Ecto neural progenitor cell (in vitro differentiated cells): ENCODE results near the gene S100A5.
"Not testable (repeated sequence)": the region's sequence is repeated elsewhere in the genome, so short reads cannot be mapped to it uniquely, and the experiment has no call there.

Experiments used
- DNase-seq: peaks from one replicate; pipeline ENCODE4 v3.0.0-alpha.2; 2018; ENCODE audit warnings: low spot score

S100A5 gene

DNA sequence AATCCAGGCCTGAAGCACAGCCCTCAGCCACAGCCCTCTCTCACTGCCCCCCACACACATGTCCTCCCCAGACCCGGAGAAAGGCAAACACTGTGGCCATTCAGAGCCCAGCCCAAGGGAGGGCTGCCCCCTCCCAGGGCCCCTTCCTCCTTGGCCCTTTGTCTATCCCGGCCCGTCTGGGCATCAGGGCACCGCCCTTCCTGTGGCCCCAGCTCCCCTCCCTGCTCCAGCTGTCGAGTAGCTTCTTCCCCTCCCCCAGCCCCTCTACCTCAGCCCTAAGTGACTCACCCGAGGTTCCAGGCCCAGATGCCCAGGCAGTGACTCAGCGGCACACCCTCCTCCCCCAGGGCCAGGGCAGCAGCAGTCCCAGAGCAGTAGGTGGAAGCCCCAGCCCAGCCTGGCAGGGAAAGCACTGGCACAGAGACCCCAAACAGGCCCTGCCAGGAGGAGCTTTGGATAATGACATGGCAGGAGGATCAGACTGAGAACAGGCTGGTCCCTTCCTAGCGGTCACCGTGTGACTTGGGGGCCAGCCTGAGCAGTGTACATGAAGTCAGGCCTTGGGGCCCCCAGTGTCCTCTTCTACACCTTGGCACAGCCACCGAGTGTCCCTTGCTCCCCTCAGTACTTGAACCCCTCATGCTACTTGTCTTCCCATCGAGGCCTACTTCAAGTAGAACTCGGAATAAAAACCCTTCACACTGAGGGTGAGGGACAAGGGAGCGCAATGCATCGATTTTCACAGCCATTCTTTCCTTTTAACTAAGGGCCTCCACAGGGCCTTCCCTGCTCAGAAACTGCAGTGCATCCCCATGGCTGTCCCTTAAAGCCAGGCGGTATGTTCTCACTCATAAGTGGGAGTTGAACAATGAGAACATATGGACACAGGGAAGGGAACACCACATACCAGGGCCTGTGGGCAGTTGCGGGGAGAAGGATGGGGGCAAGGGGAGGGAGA lies 26.0 kb upstream of the S100A5 start:
- peak; percentile 78 for DNase-seq

DNA sequence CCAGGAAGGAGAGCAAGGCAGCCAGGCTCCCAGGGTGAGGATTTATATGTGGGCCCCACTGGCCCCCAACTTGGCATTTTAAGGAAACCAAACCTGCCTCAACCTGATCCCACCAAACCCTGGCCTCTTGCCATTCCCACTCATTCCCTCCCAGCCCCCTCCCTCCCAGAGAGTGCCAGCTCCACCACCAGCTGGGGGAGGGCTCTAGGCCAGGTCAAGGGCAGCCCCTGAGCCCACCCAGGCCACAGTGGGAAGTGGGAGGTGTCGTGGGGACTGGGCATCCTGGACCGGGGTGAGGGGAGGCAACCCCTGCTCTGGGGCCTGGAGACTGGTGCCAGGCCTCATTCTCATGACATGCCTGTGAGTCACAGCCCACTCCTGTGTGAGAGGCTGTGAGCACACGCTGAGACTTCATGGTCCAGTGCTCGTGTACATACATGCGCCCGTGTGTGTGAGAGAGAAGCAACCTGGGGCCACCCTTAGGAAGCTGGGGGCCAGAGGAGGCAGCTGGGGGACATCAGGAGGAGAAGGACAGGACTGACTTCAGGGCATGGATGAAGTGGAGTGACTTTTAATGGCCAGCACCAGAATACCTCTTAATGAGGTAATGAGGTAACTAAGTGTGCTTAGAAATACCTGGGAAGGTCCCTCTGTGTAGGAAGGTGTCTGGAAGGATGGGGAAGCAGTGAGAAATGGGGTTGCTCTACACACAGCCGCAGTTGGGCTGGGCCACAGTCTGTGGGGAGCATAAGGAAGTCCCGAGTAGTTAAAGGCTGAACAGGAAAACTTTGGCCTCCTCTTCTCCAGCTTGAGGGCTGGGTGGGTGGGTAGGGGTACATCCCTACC lies 25.0 kb upstream of the S100A5 start, which contains the start of gene S100A2:
TSS of gene S100A2 (minus strand) at position 316 of the 846 bp plus-strand sequence. CDS start 1,967 bp downstream, outside the sequence.
- peak; percentile 47 for DNase-seq

GRCh38 chr1:153563991-153564390 lies 23.3 kb upstream of the S100A5 start:
- DNase-seq: peak; percentile 44

- DNase-seq: no peak
These were observed 22.8 kb upstream of the S100A5 start for GRCh38 chr1:153563483-153563901.

DNA sequence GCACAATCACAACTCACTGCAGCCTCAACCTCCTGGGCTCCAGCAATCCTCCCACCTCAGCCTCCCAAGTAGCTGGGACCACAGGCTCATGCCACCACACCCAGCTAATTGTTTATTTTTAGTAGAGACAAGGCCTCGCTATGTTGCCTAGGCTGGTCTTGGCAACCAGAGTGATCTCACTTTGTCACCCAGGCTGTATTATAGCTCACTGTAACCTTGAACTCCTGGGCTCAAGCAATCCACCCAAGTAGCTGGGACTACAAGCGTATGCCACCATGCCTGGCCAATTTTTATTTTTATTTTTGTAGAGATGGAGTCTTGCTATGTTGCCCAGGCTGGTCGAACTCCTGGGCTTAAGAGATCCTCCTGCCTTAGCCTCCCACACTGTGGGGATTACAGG lies 21.3 kb upstream of the S100A5 start:
- not testable (repeated sequence) for DNase-seq

DNA sequence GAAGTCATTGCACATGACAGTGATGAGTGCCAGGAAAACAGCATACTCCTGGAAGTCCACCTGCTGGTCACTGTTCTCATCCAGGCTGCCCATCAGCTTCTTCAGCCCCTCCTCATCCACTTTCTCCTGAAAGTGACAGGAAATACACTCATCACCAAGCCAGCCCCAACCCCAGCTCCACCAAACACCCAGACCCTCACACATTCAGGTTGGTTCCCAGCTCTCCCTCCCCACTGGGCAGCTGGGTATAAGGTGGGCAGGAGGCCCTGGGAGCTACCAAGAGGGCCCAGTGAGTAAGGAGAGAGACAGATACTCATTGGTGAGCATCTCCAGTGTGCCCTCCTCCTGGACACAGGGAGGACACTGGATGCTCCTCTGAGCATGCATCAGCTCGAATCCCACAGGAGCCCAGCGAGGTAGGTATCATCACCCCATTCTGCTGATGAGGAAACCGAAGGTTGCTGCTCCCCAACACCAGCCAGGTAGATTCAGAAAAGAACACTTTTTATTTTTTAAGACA lies 20.8 kb upstream of the S100A5 start:
- no peak for DNase-seq

GRCh38 chr1:153560771-153561465 lies 20.2 kb upstream of the S100A5 start:
- DNase-seq: no peak

DNA sequence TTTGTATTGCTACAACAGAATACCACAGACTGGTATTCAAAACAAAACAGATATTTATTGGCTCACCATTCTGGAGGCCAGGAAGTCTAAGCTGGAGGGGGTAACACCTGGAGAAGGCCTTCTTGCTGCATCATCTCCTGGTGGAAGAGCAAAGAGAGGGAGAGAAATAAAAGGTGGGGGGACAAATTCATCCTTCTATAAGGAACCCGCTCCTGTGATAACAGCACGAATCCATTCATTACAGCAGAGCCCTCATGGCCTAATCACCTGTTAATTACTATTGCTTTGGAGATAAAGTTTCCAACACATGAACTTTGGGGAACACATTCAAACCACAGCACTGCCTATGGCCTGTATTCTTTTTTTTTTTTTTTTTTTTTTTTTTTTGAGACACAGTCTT lies 19.5 kb upstream of the S100A5 start:
- DNase-seq: no peak

DNA sequence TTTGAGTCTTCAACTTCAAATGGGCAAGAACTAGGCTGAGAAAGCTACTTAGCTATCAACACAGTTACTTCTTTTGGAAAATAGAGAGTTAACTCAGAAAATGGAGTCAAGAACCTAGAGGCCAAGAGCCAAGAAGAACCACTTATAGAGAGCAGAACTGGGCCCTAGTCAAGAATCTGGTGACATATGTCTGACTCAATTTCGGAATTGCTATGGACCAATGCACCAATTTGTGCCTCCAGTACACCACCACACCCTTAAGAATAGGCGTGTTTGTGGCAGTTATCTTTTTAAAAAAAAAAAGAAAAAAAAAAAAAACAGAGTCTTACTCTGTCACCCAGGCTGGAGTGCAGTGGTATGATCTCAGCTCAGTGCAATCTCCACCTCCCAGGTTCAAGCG lies 17.1 kb upstream of the S100A5 start:
- no peak for DNase-seq

GRCh38 chr1:153556348-153556747 lies 15.6 kb upstream of the S100A5 start:
- no peak for DNase-seq

- no peak for DNase-seq
These were observed 13.3 kb upstream of the S100A5 start for GRCh38 chr1:153553830-153554541.

DNA sequence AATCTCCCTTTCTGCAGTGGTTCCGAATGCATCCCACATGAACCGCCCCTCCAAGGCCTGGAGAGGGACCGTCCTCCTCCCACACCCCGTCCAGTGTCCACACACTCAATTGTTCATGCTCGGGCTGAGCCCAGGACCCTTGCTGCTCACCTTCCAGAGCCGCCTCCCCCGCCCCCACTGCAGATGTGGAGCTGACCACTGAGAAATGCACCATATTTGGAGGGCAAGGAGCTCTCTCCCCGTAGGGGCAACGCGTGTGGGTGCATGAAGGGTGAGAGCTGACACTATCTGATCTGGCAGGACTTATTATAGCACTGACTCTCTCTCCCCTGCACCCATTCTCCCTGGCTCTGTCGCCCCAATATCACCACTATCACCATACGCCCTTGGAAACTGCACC lies 12.4 kb upstream of the S100A5 start:
- DNase-seq: no peak

DNA sequence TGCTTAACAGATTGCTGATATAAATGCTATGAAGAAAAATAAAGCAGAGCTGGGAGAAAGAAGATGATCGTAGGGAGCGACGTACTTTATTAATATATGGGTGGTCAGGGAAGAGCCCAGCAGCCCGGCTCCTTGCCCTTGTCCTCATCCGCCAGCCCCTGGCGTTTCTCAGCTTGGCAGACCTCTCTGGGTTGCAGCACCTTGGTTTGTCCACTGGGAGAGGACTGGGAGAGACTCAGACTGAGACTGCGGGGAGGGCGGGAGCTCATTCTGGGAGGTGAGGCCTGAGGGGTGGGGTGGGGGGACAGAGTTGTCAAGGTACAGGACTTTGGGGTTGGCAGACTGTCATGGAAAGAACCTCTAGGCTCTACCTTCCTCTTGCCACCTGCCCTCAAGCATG lies 11.6 kb upstream of the S100A5 start:
- no peak for DNase-seq

DNA sequence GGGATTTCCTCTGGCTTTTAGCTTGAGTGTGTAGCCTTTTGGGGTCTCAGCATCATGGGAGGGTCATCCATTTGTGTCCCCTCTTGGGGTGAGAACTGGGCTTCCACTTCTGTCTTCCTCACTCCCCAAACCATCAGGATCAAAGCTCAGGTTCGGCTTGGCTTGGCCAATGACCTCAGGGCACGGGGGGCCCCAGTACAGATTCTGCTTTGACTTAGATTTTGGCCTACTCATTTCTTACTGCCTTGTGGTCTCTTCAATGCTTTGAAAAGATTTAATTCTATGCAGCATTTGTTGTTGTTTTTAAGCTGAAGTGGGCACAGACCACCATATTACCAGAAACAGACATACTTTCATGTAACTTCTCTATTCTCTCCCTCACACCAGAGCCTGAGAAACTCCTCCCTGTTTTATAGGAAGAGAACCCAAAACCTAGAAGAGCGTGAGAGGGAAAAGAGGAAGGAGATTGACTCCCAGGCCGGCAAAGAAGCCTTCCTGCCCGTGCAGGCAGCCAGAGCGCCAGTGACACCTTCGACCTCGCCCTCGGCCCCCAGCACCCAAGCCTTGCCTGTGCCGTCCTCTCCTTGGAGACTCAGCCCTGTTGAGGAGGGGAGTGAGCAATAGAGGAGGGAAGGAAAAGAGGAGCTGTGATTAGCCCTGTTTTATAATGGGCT lies 10.2 kb upstream of the S100A5 start:
- DNase-seq: no peak

DNA sequence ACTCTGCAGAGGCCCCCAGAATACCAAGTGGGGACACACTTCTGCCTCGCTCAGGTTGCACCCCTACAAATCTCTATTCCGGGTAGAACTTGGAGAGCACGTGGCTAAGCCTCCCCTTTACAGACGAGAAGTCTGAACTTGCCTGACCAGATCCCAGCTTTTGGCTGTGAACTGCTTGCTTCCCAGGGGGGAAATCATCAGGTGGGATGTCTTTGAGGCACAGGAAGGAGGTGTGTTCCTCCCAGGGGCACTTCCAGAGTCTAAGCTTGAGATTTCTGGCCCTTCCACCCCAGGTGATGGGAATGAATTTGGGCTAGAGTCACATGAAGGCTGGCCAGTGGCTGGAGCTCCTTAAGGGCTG lies 9.6 kb upstream of the S100A5 start:
- no peak for DNase-seq

- DNase-seq: no peak
These were observed 9.1 kb upstream of the S100A5 start for GRCh38 chr1:153549741-153550397.

GRCh38 chr1:153548722-153549688 lies 8.3 kb upstream of the S100A5 start, which contains the start of gene S100A3:
TSS of gene S100A3 (minus strand) at chr1:153549258. CDS start at chr1:153548485, 773 bp downstream.
- no peak for DNase-seq

DNA sequence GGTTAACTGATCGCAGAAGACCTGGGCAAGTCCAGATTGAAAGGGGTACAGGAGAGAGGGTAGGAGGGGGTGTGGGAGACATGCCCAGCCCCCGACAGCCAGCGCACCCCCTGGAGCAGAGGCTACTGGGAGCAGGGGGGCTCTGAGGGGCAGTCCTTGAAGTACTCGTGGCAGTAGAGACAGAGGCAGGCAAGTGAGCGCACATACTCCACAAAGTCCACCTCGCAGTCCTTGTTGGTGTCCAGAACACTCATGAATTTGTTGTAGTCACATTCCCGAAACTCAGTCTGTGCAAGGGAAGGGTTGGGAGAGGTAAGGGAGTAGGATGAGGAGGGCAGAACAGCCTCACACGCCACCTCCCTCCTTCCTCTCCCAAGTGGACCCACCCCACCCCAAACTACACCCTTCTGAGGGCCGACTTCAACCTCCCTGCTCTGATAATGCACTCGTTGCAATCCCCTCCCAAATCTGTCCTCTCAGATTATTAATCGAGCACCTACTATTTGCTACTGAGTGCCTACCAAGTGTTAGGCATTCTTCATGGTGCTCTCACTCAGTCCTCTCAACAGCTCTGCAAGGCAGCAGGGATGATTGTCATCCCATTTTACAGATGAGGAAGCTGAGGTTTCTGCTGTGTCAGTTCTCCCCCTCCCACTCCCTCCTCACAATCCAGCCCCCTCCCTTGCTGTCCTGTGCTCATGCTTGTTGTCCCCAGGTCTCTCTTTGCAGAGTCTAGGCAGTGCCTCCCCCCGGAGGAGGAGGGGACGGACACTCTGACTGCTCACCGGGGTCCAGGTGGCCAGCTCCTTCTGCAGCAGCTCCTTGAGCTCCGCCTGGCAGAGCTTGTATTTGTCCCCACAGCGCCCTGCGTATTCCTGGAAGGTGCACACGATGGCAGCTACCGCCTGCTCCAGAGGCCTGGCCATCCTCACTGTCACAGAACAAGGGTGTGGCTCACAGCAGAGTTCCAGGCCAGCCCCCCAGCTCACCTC lies 7.1 kb upstream of the S100A5 start:
- DNase-seq: no peak
